Epithelial cell of esophagus (primary cell): ENCODE data around the gene WDR86.

Source experiments
- DNase-seq: peaks from one replicate; pipeline ENCODE4 v3.0.0; 2010; ENCODE audit warnings: low read depth
- H3K4me3 ChIP-seq: 2 replicates; pipeline ENCODE4 v1.5.1; 2011; ENCODE audit warnings: mild to moderate bottlenecking, low read length, control low read depth
- TF ChIP-seq, protein P1 (sequence below): IDR thresholded peaks from 2 replicates; pipeline ENCODE4 v1.5.1; 2011; ENCODE audit warnings: low read depth, mild to moderate bottlenecking, low read length, control low read depth, inconsistent platforms; ENCODE audit not compliant: insufficient read depth; ENCODE audit errors: missing control alignments

Gene WDR86

GRCh38 chr7:151454305-151454704 is 44.5 kb upstream of the WDR86 start:
- TF ChIP-seq, protein P1, sequence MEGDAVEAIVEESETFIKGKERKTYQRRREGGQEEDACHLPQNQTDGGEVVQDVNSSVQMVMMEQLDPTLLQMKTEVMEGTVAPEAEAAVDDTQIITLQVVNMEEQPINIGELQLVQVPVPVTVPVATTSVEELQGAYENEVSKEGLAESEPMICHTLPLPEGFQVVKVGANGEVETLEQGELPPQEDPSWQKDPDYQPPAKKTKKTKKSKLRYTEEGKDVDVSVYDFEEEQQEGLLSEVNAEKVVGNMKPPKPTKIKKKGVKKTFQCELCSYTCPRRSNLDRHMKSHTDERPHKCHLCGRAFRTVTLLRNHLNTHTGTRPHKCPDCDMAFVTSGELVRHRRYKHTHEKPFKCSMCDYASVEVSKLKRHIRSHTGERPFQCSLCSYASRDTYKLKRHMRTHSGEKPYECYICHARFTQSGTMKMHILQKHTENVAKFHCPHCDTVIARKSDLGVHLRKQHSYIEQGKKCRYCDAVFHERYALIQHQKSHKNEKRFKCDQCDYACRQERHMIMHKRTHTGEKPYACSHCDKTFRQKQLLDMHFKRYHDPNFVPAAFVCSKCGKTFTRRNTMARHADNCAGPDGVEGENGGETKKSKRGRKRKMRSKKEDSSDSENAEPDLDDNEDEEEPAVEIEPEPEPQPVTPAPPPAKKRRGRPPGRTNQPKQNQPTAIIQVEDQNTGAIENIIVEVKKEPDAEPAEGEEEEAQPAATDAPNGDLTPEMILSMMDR = no peak
- DNase-seq = no peak
- no peak overlapping the region for H3K4me3 ChIP-seq

DNA sequence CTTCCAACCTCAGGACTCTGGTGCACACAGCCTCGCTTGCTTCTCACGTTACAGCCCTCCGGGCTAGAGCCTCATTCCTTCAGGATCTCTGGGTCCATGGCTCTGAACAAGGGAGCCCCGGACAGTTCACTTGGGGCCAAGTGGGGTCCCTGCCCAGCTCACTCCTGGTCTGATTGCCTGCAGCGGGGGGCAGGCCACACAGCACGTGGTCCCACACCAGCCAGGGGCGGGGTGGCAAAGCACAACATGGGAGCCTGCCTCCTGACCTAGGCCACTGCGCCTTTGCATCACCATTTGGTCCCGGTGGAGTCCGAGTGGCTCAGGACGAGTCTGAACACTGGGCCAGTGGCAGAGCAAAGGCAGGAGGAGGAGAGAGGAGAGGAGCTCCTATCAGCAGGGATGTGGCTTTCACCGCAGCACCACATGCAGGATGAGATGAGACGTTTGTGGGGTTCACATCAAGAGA is 43.5 kb upstream of the WDR86 start:
- TF ChIP-seq, protein P1 = no peak
- no peak overlapping the region for H3K4me3 ChIP-seq
- DNase-seq = no peak

GRCh38 chr7:151452680-151453325 is 43.0 kb upstream of the WDR86 start:
- H3K4me3 ChIP-seq = no peak overlapping the region
- TF ChIP-seq, protein P1 = no peak
- no peak for DNase-seq

- TF ChIP-seq, protein P1 = no peak
- H3K4me3 ChIP-seq = no peak overlapping the region
- DNase-seq = no peak
Observed at GRCh38 chr7:151451626-151452571, 42.1 kb upstream of the WDR86 start.

DNA sequence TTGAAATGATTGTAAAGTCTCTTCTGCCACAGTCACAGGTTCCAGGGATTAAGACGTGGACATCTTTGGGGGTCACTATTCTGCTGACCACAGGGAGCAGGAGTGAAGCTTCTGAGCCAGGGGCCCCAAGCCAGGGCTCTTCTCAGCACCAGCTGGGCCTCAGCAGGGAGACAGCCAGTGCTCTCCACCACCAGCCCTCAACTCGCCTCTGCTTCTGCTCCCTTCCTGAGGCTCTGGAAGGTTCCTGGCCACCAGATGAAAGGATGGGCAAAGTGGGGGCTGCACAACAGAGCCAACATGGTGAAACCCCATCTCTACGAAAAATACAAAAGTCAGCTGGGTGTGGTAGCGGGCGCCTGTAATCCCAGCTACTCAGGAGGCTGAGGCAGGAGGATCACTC is 41.3 kb upstream of the WDR86 start:
- no peak for DNase-seq
- TF ChIP-seq, protein P1 = no peak
- H3K4me3 ChIP-seq = no peak overlapping the region

DNA sequence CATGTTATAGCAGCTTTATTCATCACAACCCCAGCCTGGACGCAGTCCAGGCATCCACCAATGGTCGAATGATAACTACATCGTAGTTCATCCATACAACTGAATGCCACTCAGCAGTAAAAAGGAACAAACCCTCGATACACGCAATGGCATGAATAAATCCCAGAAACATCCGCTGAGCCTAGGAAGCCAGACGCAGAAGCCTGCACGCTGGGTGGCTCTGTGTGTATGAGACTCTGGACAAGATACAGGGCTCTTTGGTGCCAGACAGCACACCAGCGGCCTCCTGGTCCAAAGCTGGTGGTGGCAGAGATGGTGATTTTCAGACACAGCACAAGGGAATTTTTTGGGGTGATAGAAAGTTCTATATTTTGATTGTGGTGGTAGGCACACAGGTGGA is 40.2 kb upstream of the WDR86 start:
- DNase-seq = no peak
- H3K4me3 ChIP-seq = no peak overlapping the region
- TF ChIP-seq, protein P1 = no peak
